HAP-1 (cell line): ENCODE results near the gene PTPRK.

Experiments used
- DNase-seq, 2 experiments: peaks; one replicate each; pipeline ENCODE4 v3.0.0-alpha.2; 2016 to 2020; ENCODE audit warnings: low spot score in 2 of 2
- H3K27me3 ChIP-seq: fragments of 250-450 bp; sonication (Bioruptor Pico); 2 replicates; pipeline ENCODE4 v1.5.1; 2020; ENCODE audit warnings: low read depth, mild to moderate bottlenecking, moderate library complexity
- H3K36me3 ChIP-seq: fragments of 250-450 bp; sonication (Bioruptor Pico); replicated peaks from 2 replicates; pipeline ENCODE4 v1.5.1; 2020; ENCODE audit warnings: mild to moderate bottlenecking
- H3K4me1 ChIP-seq: fragments of 250-450 bp; sonication (Bioruptor Pico); 2 replicates; pipeline ENCODE4 v1.5.1; 2020; ENCODE audit warnings: mild to moderate bottlenecking
- H3K4me3 ChIP-seq: fragments of 250-450 bp; sonication (Bioruptor Pico); 2 replicates; pipeline ENCODE4 v1.5.1; 2020; ENCODE audit warnings: mild to moderate bottlenecking, moderate library complexity
- H3K9me3 ChIP-seq: fragments of 250-450 bp; sonication (Bioruptor Pico); 2 replicates; pipeline ENCODE4 v1.5.1; 2020; ENCODE audit warnings: mild to moderate bottlenecking, moderate library complexity
- in situ Hi-C: fragments of 300-500 bp; cut with MboI; formaldehyde crosslinking; loops from 3 replicates; pipeline ENCODE4 v1.14.3; 2020; ENCODE audit warnings: low sequenced_read_pairs, inconsistent platforms, mixed read lengths

The PTPRK gene

GRCh38 chr6:128397996-128398395 lies 122.4 kb downstream of the PTPRK start:
- no peak for DNase-seq
- in situ Hi-C loops: no loop called here
- Histone ChIP-seq H3K4me1 (no peaks in the 10 kb centered on the region), H3K27me3 (no peaks in the 10 kb centered on the region), H3K9me3 (no peaks in the 10 kb centered on the region), H3K36me3 (no peaks in the 10 kb centered on the region), H3K4me3 (no peak overlapping the region)

DNA sequence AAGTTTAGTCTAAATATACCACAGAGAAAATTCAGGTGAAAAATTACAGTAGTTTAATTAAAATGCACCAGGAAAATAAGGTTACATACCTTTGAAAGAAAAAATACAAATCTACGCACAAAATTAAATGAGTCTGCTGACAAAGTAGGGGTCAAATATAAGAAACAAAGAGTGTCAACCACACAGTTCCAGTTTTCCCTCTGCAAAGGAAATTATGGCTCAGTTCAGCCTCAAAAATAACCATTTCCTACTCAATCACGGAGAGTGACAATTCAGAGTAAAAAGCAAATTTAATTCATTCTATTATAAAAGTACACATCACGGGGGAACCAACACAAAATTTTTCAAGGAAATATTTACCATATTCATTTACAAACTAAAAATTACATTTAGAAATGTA lies 124.8 kb downstream of the PTPRK start:
- Histone ChIP-seq H3K4me3 (no peak overlapping the region), H3K27me3 (no peaks in the 10 kb centered on the region), H3K36me3 (no peaks in the 10 kb centered on the region), H3K9me3 (no peaks in the 10 kb centered on the region), H3K4me1 (no peaks in the 10 kb centered on the region)
- DNase-seq: no peak
- in situ Hi-C loops: no loop called here

DNA sequence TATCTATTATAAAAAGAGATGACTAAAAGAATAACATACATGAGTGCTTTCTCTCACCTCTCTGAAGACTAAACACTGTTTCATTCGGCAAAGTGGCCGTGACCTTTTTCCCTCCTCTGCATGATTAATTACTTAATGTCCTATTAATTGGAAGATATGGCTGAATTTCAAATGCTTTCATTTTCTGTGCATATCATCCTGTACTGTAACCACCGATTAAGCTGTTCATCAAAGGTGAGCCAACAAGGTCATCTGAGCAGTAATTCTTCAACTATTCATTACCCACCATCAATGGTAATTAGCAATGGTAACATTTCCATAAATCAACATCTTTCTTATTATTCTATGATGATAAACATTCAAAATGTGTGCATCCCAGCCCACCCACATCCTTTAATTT lies 125.2 kb downstream of the PTPRK start:
- Histone ChIP-seq H3K9me3 (no peaks in the 10 kb centered on the region), H3K27me3 (no peaks in the 10 kb centered on the region), H3K36me3 (no peaks in the 10 kb centered on the region), H3K4me3 (no peak overlapping the region), H3K4me1 (no peaks in the 10 kb centered on the region)
- in situ Hi-C loops: no loop called here
- DNase-seq: no peak

DNA sequence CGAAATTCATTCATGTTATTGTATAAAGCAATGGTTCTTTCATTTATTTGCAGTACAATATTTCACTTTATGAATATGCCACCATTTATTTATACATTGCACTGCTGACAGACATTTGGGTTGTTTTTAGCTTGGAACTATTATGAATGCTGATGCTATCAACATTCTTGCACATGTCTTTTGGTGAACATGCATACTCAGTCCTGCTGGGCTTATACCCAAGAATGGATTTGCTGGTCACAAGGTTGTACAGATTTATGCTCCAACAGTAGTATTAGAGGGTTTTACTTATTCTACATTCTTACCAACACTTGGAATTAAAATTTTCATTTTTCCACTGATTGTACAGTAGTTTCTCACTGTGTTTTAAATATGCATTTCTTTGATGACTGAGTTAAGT lies 126.2 kb downstream of the PTPRK start:
- Histone ChIP-seq H3K9me3 (no peaks in the 10 kb centered on the region), H3K4me3 (no peak overlapping the region), H3K27me3 (no peaks in the 10 kb centered on the region), H3K4me1 (no peaks in the 10 kb centered on the region), H3K36me3 (no peaks in the 10 kb centered on the region)
- no peak for DNase-seq
- in situ Hi-C loops: no loop called here

DNA sequence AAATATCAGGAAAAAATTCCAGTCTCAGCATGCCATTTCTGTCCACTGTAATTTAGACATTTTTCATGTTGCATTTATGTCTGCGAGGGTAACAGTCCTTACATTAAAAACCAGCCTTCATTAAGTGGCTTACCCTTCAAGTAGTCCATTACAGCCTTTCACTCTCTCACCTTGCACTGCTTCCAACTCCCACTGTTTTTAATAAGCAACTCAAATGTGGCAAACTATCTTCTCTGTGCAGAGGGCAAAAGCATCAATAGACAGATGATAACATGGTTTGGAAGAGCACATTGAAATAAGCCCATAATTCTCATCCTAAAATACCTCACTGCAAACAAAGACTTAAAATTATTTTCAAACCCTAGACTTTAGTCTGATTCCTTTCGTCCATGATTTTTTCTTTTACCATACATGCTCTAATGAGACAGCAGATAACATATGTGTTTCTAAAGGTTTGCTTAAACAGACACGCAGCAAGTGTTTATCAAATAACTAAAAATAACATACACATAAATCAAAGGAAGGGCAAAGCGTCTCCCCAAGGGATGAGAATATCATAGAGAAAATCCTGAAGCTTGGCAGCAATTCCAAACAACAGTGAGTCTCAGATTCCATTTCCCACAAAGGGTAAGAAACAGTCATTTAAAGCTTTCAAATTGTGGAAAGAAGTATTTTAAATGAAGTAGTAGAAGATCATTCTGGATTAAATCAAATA lies 130.4 kb downstream of the PTPRK start:
- no peak overlapping the region for H3K4me3 ChIP-seq
- no peaks in the 10 kb centered on the region for H3K27me3 ChIP-seq
- H3K36me3 ChIP-seq: no peaks in the 10 kb centered on the region
- in situ Hi-C loops: no loop called here
- H3K4me1 ChIP-seq: no peaks in the 10 kb centered on the region
- DNase-seq: no peak
- H3K9me3 ChIP-seq: no peaks in the 10 kb centered on the region

- no peak overlapping the region for H3K4me3 ChIP-seq
- no peaks in the 10 kb centered on the region for H3K9me3 ChIP-seq
- no peaks in the 10 kb centered on the region for H3K4me1 ChIP-seq
- in situ Hi-C loops: no loop called here
- no peak for DNase-seq
- H3K27me3 ChIP-seq: no peaks in the 10 kb centered on the region
- no peaks in the 10 kb centered on the region for H3K36me3 ChIP-seq
Observed at GRCh38 chr6:128388380-128388779, 132.0 kb downstream of the PTPRK start.

- DNase-seq: no peak
- H3K27me3 ChIP-seq: no peaks in the 10 kb centered on the region
- in situ Hi-C loops: no loop called here
- H3K4me1 ChIP-seq: no peaks in the 10 kb centered on the region
- H3K9me3 ChIP-seq: peaks cover 4% of the 10 kb centered on the region; the same call in 1 of the 2 replicates
- no peak overlapping the region for H3K4me3 ChIP-seq
- H3K36me3 ChIP-seq: no peaks in the 10 kb centered on the region
Observed at GRCh38 chr6:128380891-128381290, 139.5 kb downstream of the PTPRK start.

- Histone ChIP-seq H3K9me3 (peaks cover 4% of the 10 kb centered on the region; the same call in 1 of the 2 replicates), H3K4me1 (no peaks in the 10 kb centered on the region), H3K36me3 (no peaks in the 10 kb centered on the region), H3K4me3 (no peak overlapping the region), H3K27me3 (no peaks in the 10 kb centered on the region)
- in situ Hi-C loops: no loop called here
- DNase-seq: no peak
Observed at GRCh38 chr6:128379577-128379976, 140.8 kb downstream of the PTPRK start.

- no peaks in the 10 kb centered on the region for H3K27me3 ChIP-seq
- in situ Hi-C loops: no loop called here
- no peaks in the 10 kb centered on the region for H3K4me1 ChIP-seq
- H3K36me3 ChIP-seq: no peaks in the 10 kb centered on the region
- H3K4me3 ChIP-seq: no peak overlapping the region
- no peak for DNase-seq
- H3K9me3 ChIP-seq: peaks cover 4% of the 10 kb centered on the region; the same call in 1 of the 2 replicates
Observed at GRCh38 chr6:128376952-128377503, 143.4 kb downstream of the PTPRK start.

DNA sequence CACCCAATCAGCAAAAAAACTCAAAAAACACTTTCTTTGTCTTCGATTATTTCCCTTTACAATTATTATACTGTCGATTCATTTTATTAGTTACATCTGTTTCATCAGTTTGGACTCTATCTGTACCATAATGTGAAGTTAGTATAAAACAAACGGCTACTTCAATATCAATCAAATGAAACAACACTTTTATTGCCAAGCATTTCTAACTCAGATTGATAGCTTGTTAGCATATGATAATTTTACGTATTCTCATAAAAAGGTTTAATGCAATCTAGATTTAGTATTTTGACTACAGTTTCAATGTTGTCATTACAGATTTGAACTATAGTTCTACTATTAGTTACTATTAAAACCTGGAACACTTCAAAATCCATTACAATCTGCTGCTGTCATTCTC lies 149.3 kb downstream of the PTPRK start:
- in situ Hi-C loops: no loop called here
- DNase-seq: no peak
- Histone ChIP-seq H3K4me1 (no peaks in the 10 kb centered on the region), H3K36me3 (no peaks in the 10 kb centered on the region), H3K27me3 (no peaks in the 10 kb centered on the region), H3K9me3 (no peaks in the 10 kb centered on the region; the same call in 1 of the 2 replicates), H3K4me3 (no peak overlapping the region)

GRCh38 chr6:128370072-128370471 lies 150.3 kb downstream of the PTPRK start:
- no peak for DNase-seq
- no peaks in the 10 kb centered on the region for H3K27me3 ChIP-seq
- H3K9me3 ChIP-seq: no peaks in the 10 kb centered on the region
- no peaks in the 10 kb centered on the region for H3K4me1 ChIP-seq
- in situ Hi-C loops: no loop called here
- H3K36me3 ChIP-seq: no peaks in the 10 kb centered on the region
- H3K4me3 ChIP-seq: no peak overlapping the region

GRCh38 chr6:128368213-128368944 lies 152.0 kb downstream of the PTPRK start:
- no peaks in the 10 kb centered on the region for H3K9me3 ChIP-seq
- no peak overlapping the region for H3K4me3 ChIP-seq
- peaks cover 7% of the 10 kb centered on the region; the same call in 1 of the 2 replicates for H3K4me1 ChIP-seq
- H3K36me3 ChIP-seq: no peaks in the 10 kb centered on the region
- in situ Hi-C loops: no loop called here
- DNase-seq: no peak
- no peaks in the 10 kb centered on the region for H3K27me3 ChIP-seq

GRCh38 chr6:128367437-128367836 lies 153.0 kb downstream of the PTPRK start:
- DNase-seq: no peak
- Histone ChIP-seq H3K9me3 (no peaks in the 10 kb centered on the region), H3K4me1 (peaks cover 7% of the 10 kb centered on the region; the same call in 1 of the 2 replicates), H3K4me3 (no peak overlapping the region), H3K27me3 (no peaks in the 10 kb centered on the region), H3K36me3 (no peaks in the 10 kb centered on the region)
- in situ Hi-C loops: no loop called here

- in situ Hi-C loops: no loop called here
- H3K27me3 ChIP-seq: no peaks in the 10 kb centered on the region
- no peak overlapping the region for H3K4me3 ChIP-seq
- H3K36me3 ChIP-seq: no peaks in the 10 kb centered on the region
- no peaks in the 10 kb centered on the region for H3K9me3 ChIP-seq
- DNase-seq: no peak
- H3K4me1 ChIP-seq: peaks cover 11% of the 10 kb centered on the region
Observed at GRCh38 chr6:128365520-128366160, 154.8 kb downstream of the PTPRK start.
